Panc1 (cell line): Measurements from ENCODE around the gene DUSP9.

Experiments used
- CTCF ChIP-seq: fragments of 450-650 bp; IDR thresholded peaks from 2 replicates; pipeline ENCODE4 v1.5.1; 2017; ENCODE audit warnings: mild to moderate bottlenecking
- POLR2AphosphoS5 ChIP-seq: IDR thresholded peaks from 2 replicates; pipeline ENCODE4 v1.6.1; 2012; ENCODE audit warnings: mild to moderate bottlenecking, low read depth, low read length, moderate library complexity
- SIN3A ChIP-seq: IDR thresholded peaks from 2 replicates; pipeline ENCODE4 v1.6.1; 2012; ENCODE audit warnings: low read depth, mild to moderate bottlenecking, low read length, moderate library complexity, borderline replicate concordance; ENCODE audit not compliant: insufficient read depth
- TCF7L2 ChIP-seq: IDR thresholded peaks from 2 replicates; pipeline ENCODE4 v1.6.1; 2011; ENCODE audit warnings: mild to moderate bottlenecking, low read depth, low read length, inconsistent platforms
- TF ChIP-seq, protein P1 (sequence below), 2 experiments: IDR thresholded peaks; 2 replicates each; pipeline ENCODE4 v1.6.1; 2011 to 2012; ENCODE audit warnings: low read depth in 2 of 2, control low read depth in 1 of 2, low read length in 1 of 2, mild to moderate bottlenecking in 1 of 2, moderate library complexity in 1 of 2; ENCODE audit not compliant: insufficient read depth in 1 of 2

DNA sequence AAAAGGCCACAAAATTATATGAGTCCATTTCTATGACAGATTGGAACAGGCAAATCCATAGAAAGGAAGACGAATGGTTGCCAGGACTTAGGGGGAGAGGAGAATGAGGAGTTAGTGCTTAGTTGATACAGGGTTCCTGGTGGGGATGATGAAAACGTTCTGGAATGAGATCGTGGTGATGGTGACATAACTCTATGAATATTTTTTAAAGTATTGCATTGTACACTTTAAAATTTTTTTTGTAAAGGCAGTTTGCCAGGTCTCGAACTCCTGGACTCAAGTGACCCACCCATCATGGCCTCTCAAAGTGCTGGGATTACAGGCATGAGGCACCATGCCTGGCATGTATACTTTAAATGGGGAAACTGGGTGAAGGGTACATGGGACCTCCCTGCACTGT lies 38.2 kb upstream of the DUSP9 start:
- TF ChIP-seq CTCF: no peak
- no peak for TF ChIP-seq POLR2AphosphoS5
- TF ChIP-seq, protein P1, sequence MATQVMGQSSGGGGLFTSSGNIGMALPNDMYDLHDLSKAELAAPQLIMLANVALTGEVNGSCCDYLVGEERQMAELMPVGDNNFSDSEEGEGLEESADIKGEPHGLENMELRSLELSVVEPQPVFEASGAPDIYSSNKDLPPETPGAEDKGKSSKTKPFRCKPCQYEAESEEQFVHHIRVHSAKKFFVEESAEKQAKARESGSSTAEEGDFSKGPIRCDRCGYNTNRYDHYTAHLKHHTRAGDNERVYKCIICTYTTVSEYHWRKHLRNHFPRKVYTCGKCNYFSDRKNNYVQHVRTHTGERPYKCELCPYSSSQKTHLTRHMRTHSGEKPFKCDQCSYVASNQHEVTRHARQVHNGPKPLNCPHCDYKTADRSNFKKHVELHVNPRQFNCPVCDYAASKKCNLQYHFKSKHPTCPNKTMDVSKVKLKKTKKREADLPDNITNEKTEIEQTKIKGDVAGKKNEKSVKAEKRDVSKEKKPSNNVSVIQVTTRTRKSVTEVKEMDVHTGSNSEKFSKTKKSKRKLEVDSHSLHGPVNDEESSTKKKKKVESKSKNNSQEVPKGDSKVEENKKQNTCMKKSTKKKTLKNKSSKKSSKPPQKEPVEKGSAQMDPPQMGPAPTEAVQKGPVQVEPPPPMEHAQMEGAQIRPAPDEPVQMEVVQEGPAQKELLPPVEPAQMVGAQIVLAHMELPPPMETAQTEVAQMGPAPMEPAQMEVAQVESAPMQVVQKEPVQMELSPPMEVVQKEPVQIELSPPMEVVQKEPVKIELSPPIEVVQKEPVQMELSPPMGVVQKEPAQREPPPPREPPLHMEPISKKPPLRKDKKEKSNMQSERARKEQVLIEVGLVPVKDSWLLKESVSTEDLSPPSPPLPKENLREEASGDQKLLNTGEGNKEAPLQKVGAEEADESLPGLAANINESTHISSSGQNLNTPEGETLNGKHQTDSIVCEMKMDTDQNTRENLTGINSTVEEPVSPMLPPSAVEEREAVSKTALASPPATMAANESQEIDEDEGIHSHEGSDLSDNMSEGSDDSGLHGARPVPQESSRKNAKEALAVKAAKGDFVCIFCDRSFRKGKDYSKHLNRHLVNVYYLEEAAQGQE (IDR thresholded peaks at IDR 0.05; ENCODE audit: insufficient read depth in 1 of 2, low read depth in 2 of 2, low read length in 1 of 2): no peak
- no peak for TF ChIP-seq SIN3A
- no peak for TF ChIP-seq TCF7L2
